Tibial nerve (tissue), 4 donors: Measurements from ENCODE around the gene MYH11. TPM values are rescaled to one million over a fixed set of nuclear protein-coding genes. Genes with fewer than 3 reads are reported as not detected.
A peak's percentile ranks its signal among the peaks of the same experiment; 100 is the strongest.

Source experiments
- DNase-seq, 2 donors: peaks; one replicate each; pipeline ENCODE4 v3.0.0-alpha.2; 2019; ENCODE audit warnings: low spot score in 2 of 2
- H3K27ac ChIP-seq, 4 donors: fragments of 200-600 bp; sonication (generic) in 3 of 4; one replicate each; pipeline ENCODE4 v1.5.1; 2017 to 2019; ENCODE audit warnings: mild to moderate bottlenecking in 1 of 4
- H3K27me3 ChIP-seq, 2 donors: fragments of 200-600 bp; sonication (generic) in 1 of 2; one replicate each; pipeline versions ENCODE4 v1.5.1 to v1.6.0; 2017 to 2019
- H3K36me3 ChIP-seq, 3 donors: fragments of 200-600 bp; sonication (generic); one replicate each; pipeline ENCODE4 v1.5.1; 2018 to 2019
- H3K4me1 ChIP-seq, 4 donors: fragments of 200-600 bp; sonication (generic) in 3 of 4; one replicate each; pipeline ENCODE4 v1.5.1; 2017 to 2019
- H3K4me3 ChIP-seq, 4 donors: fragments of 200-600 bp; sonication (generic) in 3 of 4; one replicate each; pipeline ENCODE4 v1.5.1; 2017 to 2019; ENCODE audit warnings: mild to moderate bottlenecking in 1 of 4, moderate library complexity in 1 of 4
- H3K9me3 ChIP-seq, 4 donors: fragments of 200-600 bp; sonication (generic) in 3 of 4; one replicate each; pipeline ENCODE4 v1.5.1; 2017 to 2019
- EP300 ChIP-seq, 2 donors: sonication (generic); formaldehyde crosslinking; IDR thresholded peaks; one replicate each; pipeline ENCODE4 v1.6.1; 2017; ENCODE audit warnings: antibody characterized with exemption in 2 of 2, mild to moderate bottlenecking in 1 of 2
- POLR2A ChIP-seq, 2 donors: fragments of 450-650 bp; IDR thresholded peaks; one replicate each; pipeline ENCODE4 v1.6.1; 2017; ENCODE audit warnings: antibody characterized with exemption in 2 of 2, mild to moderate bottlenecking in 2 of 2, moderate library complexity in 2 of 2
- WGBS, 2 donors: methylation state at CpG; one replicate each; pipeline ENCODE4 v1.1.5; 2018; 5-methylcytosine and 5-hydroxymethylcytosine counted together
- total RNA-seq, 4 donors: library from RNA; depleted of rRNA; stranded (reverse); fragments of >200 nt; gene quantifications; one replicate each; pipeline ENCODE4 v1.1.0, GENCODE V29; 2016
- TF ChIP-seq, protein P1 (sequence below), 5 experiments: fragments of 200-600 bp in 3 of 5; fragments of 450-650 bp in 2 of 5; sonication (generic) in 3 of 5; IDR thresholded peaks; one replicate each; pipeline ENCODE4 v1.5.1; 2016 to 2019; ENCODE audit warnings: antibody characterized with exemption in 5 of 5, mild to moderate bottlenecking in 3 of 5, moderate library complexity in 2 of 5

The MYH11 gene
- total RNA-seq, 4 donors from 2014 or later: 33.7 to 90.9 (median 71.8) TPM

GRCh38 chr16:15770512-15770911 lies 86.3 kb downstream of the MYH11 start:
- H3K9me3 ChIP-seq: peaks cover 0 to 8% (median 0%) of the 10 kb centered on the region in 4 donors
- DNase-seq: no peak
- no peaks in the 10 kb centered on the region for H3K27me3 ChIP-seq
- TF ChIP-seq, protein P1, sequence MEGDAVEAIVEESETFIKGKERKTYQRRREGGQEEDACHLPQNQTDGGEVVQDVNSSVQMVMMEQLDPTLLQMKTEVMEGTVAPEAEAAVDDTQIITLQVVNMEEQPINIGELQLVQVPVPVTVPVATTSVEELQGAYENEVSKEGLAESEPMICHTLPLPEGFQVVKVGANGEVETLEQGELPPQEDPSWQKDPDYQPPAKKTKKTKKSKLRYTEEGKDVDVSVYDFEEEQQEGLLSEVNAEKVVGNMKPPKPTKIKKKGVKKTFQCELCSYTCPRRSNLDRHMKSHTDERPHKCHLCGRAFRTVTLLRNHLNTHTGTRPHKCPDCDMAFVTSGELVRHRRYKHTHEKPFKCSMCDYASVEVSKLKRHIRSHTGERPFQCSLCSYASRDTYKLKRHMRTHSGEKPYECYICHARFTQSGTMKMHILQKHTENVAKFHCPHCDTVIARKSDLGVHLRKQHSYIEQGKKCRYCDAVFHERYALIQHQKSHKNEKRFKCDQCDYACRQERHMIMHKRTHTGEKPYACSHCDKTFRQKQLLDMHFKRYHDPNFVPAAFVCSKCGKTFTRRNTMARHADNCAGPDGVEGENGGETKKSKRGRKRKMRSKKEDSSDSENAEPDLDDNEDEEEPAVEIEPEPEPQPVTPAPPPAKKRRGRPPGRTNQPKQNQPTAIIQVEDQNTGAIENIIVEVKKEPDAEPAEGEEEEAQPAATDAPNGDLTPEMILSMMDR (IDR thresholded peaks at IDR 0.05): no peak
- TF ChIP-seq POLR2A (IDR thresholded peaks at IDR 0.05) (no peak), EP300 (IDR thresholded peaks at IDR 0.05) (no peak)
- H3K36me3 ChIP-seq: no peaks in the 10 kb centered on the region
- no peak overlapping the region for H3K4me3 ChIP-seq
- WGBS, 2 donors: 46% methylated on average over 3 of the region's 3 CpGs
- H3K4me1 ChIP-seq: peaks cover 0 to 28% (median 0%) of the 10 kb centered on the region in 4 donors
- H3K27ac ChIP-seq: peak overlapping the region in 2 of 4 donors; percentile 42 to 67

- Histone ChIP-seq H3K27me3 (no peaks in the 10 kb centered on the region), H3K27ac (peak overlapping the region in 2 of 4 donors; percentile 42 to 67), H3K36me3 (no peaks in the 10 kb centered on the region), H3K4me1 (peaks cover 0 to 28% (median 0%) of the 10 kb centered on the region in 4 donors), H3K9me3 (peaks cover 0 to 8% (median 0%) of the 10 kb centered on the region in 4 donors), H3K4me3 (no peak overlapping the region)
- TF ChIP-seq EP300 (IDR thresholded peaks at IDR 0.05) (peak in 1 of 2 donors; percentile 26), POLR2A (IDR thresholded peaks at IDR 0.05) (no peak)
- TF ChIP-seq, protein P1 (IDR thresholded peaks at IDR 0.05): no peak
- no peak for DNase-seq
- WGBS, 2 donors: 4 to 14% methylated on average over 7 of the region's 7 CpGs
Observed at GRCh38 chr16:15770107-15770506, 86.7 kb downstream of the MYH11 start.

- H3K27me3 ChIP-seq: no peaks in the 10 kb centered on the region
- TF ChIP-seq POLR2A (IDR thresholded peaks at IDR 0.05) (no peak), EP300 (IDR thresholded peaks at IDR 0.05) (no peak)
- TF ChIP-seq, protein P1 (IDR thresholded peaks at IDR 0.05): no peak
- H3K4me3 ChIP-seq: no peak overlapping the region
- peaks cover 0 to 28% (median 0%) of the 10 kb centered on the region in 4 donors for H3K4me1 ChIP-seq
- WGBS, 2 donors: 86 to 90% methylated on average over 8 of the region's 8 CpGs
- peaks cover 0 to 8% (median 0%) of the 10 kb centered on the region in 4 donors for H3K9me3 ChIP-seq
- H3K36me3 ChIP-seq: no peaks in the 10 kb centered on the region
- no peak for DNase-seq
- peak overlapping the region in 1 of 4 donors; percentile 42 for H3K27ac ChIP-seq
Observed at GRCh38 chr16:15769239-15769638, 87.6 kb downstream of the MYH11 start.

DNA sequence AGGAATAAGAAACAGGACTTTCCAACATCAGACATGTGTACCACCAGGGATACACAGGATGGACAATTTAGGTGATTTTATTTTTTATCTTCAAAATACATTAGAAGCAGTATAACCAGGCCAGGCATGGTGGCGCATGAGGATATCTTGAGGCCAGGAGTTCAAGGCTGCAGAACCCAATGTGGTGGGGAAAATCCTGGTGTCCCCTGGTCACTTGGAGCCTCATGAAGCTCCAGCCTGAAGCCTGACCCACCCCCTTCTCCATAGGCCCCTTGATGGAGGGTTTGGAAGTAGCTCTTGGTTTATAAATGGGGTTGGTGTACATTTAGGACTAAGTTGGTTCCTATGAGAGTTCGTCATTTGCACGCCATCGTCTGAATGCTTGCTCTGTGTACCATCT lies 88.6 kb downstream of the MYH11 start:
- H3K36me3 ChIP-seq: no peaks in the 10 kb centered on the region

GRCh38 chr16:15766918-15767317 lies 89.9 kb downstream of the MYH11 start:
- H3K9me3 ChIP-seq: peaks cover 0 to 8% (median 0%) of the 10 kb centered on the region in 4 donors
- WGBS, 2 donors: 95 to 96% methylated on average over 5 of the region's 5 CpGs
- DNase-seq: no peak
- TF ChIP-seq EP300 (IDR thresholded peaks at IDR 0.05) (no peak), POLR2A (IDR thresholded peaks at IDR 0.05) (no peak)
- TF ChIP-seq, protein P1 (IDR thresholded peaks at IDR 0.05): no peak
- no peaks in the 10 kb centered on the region for H3K36me3 ChIP-seq
- peaks cover 0 to 28% (median 0%) of the 10 kb centered on the region in 4 donors for H3K4me1 ChIP-seq
- no peak overlapping the region for H3K4me3 ChIP-seq
- no peaks in the 10 kb centered on the region for H3K27me3 ChIP-seq
- no peak overlapping the region for H3K27ac ChIP-seq

More for the DNA sequence above, 88.6 kb downstream of the MYH11 start:
- DNase-seq: no peak
- H3K27ac ChIP-seq: no peak overlapping the region
- no peak overlapping the region for H3K4me3 ChIP-seq
- 96 to 99% methylated on average over 4 of the region's 4 CpGs for WGBS, 2 donors
- H3K9me3 ChIP-seq: peaks cover 0 to 8% (median 0%) of the 10 kb centered on the region in 4 donors
- H3K27me3 ChIP-seq: no peaks in the 10 kb centered on the region
- peaks cover 0 to 28% (median 0%) of the 10 kb centered on the region in 4 donors for H3K4me1 ChIP-seq
- TF ChIP-seq POLR2A (IDR thresholded peaks at IDR 0.05): no peak
- TF ChIP-seq, protein P1 (IDR thresholded peaks at IDR 0.05): no peak
- no peak for TF ChIP-seq EP300 (IDR thresholded peaks at IDR 0.05)
